Measurements from ENCODE around the gene WNK2. TPM values are rescaled to one million over a fixed set of nuclear protein-coding genes. Genes with fewer than 3 reads are reported as not detected.
A peak's percentile ranks its signal among the peaks of the same experiment; 100 is the strongest.

The WNK2 gene
- total RNA-seq, 4 donors from 2014 or later = 0.28 to 1.7 (median 0.47) TPM

DNA sequence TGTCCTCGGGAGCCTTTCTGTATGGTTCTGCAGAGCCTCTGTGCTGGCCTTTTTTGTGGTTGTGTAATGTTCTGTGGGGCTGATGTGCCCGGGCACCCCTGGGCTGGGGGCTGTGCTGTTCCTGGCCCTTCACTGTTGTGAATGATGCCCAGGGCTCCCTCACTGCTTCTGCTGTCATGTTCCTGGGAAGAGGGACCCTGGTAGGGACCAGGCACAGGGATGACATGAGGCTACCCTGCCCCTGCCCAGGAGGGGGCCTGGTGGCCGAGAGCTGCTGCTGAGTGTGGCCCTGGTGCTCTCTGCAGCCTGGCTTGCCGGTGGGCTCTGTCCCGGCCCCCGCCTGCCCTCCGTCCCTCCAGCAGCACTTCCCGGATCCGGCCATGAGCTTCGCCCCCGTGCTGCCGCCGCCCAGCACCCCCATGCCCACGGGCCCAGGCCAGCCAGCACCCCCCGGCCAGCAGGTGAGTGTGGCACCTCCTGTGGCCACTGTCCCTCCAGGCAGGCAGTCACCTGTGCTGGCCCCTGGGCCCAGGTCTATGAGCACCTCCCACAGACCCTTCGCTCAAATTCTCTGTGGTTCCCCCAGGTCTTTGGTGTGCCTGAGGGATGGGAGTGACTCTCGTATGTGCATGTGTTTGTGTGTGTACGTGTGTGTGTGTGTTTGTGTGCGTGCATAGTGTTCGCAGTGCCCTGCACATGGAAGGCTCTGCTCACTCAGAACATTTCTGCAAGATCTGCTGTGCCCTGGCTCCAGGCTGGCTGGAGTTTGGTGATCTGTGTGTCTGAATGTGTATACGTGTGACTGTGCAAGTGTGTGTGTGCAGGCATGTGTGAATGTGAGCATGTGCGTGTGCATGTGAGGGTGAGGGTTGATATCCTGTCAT, 72.3 kb downstream of the WNK2 start:
- TF ChIP-seq, protein P1, sequence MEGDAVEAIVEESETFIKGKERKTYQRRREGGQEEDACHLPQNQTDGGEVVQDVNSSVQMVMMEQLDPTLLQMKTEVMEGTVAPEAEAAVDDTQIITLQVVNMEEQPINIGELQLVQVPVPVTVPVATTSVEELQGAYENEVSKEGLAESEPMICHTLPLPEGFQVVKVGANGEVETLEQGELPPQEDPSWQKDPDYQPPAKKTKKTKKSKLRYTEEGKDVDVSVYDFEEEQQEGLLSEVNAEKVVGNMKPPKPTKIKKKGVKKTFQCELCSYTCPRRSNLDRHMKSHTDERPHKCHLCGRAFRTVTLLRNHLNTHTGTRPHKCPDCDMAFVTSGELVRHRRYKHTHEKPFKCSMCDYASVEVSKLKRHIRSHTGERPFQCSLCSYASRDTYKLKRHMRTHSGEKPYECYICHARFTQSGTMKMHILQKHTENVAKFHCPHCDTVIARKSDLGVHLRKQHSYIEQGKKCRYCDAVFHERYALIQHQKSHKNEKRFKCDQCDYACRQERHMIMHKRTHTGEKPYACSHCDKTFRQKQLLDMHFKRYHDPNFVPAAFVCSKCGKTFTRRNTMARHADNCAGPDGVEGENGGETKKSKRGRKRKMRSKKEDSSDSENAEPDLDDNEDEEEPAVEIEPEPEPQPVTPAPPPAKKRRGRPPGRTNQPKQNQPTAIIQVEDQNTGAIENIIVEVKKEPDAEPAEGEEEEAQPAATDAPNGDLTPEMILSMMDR (IDR thresholded peaks at IDR 0.05) = no peak
- ATAC-seq (ENCODE audit: low FRiP score) = no peak
- peak; percentile 14 for DNase-seq (ENCODE audit: low spot score)

DNA sequence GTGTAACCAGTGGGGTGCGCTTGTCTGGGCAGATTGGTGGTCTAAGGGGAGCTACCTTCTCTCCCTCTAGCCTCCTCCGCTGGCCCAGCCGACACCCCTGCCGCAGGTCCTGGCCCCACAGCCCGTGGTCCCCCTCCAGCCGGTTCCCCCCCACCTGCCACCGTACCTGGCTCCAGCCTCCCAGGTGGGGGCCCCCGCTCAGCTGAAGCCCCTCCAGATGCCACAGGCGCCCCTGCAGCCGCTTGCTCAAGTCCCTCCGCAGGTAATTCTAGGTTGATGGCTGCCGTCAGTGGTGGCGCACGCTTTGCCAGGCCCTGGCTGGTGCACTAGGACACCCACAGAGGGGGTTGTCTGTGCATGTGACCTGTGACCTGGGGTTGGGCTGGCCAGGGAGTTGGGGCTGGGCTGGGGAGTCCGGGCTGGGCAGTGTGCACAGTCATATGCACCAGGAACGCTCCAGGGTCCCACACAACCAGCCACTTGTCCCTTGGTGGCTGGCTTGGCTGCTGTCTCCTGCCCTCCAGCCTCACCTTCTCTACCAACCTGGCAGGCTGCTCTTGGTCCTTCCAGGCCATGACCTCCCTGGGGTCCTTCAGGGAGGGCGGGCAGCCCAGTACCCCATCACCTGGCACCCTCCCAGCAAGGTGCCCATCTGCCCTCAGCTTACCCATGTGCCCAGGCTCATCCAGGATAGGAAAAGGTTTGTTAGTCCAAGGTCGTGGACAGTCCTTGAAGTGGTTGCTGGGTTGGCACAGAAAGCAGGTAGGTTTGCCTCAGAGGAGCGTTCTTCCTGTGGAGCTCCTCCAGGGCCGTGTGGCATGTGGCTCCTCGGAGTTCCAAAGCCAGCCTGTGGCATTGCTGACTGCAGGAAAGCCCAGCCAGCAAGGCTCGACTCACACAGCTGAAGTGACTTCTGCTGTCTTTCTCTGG, 73.2 kb downstream of the WNK2 start:
- DNase-seq (ENCODE audit: low spot score) (peak; percentile 19), ATAC-seq (ENCODE audit: low FRiP score) (no peak)
- TF ChIP-seq, protein P1 (IDR thresholded peaks at IDR 0.05) = no peak

DNA sequence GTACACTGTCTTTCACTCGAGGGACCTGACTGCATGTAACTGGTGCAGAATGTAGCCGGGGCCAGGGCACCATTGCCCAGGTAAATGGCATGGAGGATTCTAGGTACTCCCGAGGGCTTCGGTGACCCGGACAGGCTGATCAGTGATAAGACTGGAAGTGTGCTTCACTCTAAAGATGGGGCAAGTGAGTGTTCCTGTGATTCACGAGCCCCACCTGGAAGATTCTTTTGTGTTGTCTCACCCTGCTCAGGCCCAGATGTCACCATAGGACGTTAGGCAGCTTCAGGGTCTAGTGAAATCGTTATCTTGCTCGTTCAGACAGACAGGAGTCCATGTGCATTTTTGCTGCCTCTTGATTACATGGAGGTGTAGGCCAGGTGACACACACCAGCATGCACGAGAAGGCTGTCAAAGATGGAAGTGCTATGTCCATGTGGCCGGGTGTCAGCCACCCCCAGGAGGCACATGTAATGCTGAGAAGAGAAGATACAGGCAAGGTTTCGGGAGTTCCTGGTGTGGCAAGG, 73.9 kb downstream of the WNK2 start:
- DNase-seq (ENCODE audit: low spot score) (peak; percentile 13), ATAC-seq (ENCODE audit: low FRiP score) (no peak)

DNA sequence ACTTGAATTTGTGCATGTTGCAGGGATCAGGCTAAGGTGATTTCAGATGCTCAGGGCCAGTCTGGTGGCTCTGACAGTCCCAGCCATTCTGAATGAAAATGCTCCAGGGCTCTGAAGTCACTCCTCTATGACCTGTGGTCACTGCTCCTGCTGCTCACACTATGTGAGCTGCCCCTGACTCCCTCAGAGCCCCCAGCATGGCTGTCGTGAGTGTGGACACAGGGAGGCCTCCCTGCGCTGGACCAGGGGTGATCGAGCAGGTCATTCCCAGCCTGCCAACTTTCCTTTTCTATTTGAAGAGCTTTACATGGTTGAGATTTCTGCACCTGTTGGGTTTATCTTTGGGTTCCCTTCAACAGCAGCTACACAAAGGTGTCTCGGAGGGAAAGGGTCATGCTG, 74.5 kb downstream of the WNK2 start:
- ATAC-seq (ENCODE audit: low FRiP score) = no peak
- DNase-seq (ENCODE audit: low spot score) = no peak
- TF ChIP-seq, protein P1 (IDR thresholded peaks at IDR 0.05) = no peak

More for the DNA sequence above, 73.9 kb downstream of the WNK2 start:
- TF ChIP-seq, protein P1 (IDR thresholded peaks at IDR 0.05) = no peak

DNA sequence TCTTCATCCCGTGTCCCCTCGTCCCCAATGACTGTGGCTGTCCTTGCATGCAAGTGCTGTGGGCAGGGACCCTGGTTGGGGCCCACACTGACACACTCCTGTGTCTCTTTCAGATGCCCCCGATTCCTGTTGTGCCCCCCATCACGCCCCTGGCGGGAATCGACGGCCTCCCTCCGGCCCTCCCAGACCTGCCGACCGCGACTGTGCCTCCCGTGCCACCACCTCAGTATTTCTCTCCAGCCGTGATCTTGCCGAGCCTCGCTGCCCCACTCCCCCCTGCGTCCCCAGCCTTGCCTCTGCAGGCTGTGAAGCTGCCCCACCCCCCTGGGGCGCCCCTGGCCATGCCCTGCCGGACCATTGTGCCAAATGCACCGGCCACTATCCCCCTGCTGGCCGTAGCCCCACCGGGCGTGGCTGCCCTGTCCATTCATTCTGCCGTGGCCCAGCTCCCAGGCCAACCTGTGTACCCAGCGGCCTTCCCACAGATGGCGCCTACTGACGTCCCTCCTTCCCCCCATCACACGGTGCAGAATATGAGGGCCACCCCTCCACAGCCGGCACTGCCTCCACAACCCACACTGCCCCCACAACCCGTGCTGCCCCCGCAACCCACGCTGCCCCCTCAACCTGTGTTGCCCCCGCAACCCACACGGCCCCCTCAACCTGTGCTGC, 75.0 kb downstream of the WNK2 start:
- ATAC-seq (ENCODE audit: low FRiP score) = no peak

More for the DNA sequence above, 75.0 kb downstream of the WNK2 start:
- TF ChIP-seq, protein P1 (IDR thresholded peaks at IDR 0.05) = no peak
- DNase-seq (ENCODE audit: low spot score) = peak; percentile 14

Data from omental fat pad (tissue), 4 donors.